GM20000 (cell line): Measurements from ENCODE around the gene ANK2.

Source experiments
- DNase-seq: peaks from one replicate; pipeline ENCODE4 v3.0.0; 2012; ENCODE audit warnings: low spot score
- CTCF ChIP-seq: IDR thresholded peaks from 2 replicates; pipeline ENCODE4 v1.5.1; 2012; ENCODE audit warnings: mild to moderate bottlenecking, control low read depth; ENCODE audit errors: extremely low read depth, missing control alignments

ANK2 gene

GRCh38 chr4:113365377-113365776 lies 315.9 kb downstream of the ANK2 start:
- DNase-seq = no peak
- TF ChIP-seq CTCF = no peak

GRCh38 chr4:113368056-113368455 lies 318.6 kb downstream of the ANK2 start:
- DNase-seq = no peak
- no peak for TF ChIP-seq CTCF

- TF ChIP-seq CTCF = no peak
- DNase-seq = no peak
Measured at GRCh38 chr4:113371111-113371510, 321.7 kb downstream of the ANK2 start.

- no peak for DNase-seq
- TF ChIP-seq CTCF = no peak
Measured at GRCh38 chr4:113375964-113376666, 326.7 kb downstream of the ANK2 start.

GRCh38 chr4:113378836-113379235 lies 329.4 kb downstream of the ANK2 start:
- no peak for DNase-seq
- TF ChIP-seq CTCF = no peak

GRCh38 chr4:113382704-113383103 lies 333.3 kb downstream of the ANK2 start:
- TF ChIP-seq CTCF = no peak
- DNase-seq = no peak

GRCh38 chr4:113383111-113383785 lies 333.8 kb downstream of the ANK2 start:
- no peak for TF ChIP-seq CTCF
- DNase-seq = no peak
